ENCODE results near the gene ID1.
"Not testable (repeated sequence)": the region's sequence is repeated elsewhere in the genome, so short reads cannot be mapped to it uniquely, and the experiment has no call there.

ID1 gene

GRCh38 chr20:31594558-31595379, 10.3 kb upstream of the ID1 start:
- H3K36me3 ChIP-seq (ENCODE audit: control insufficient read depth, insufficient read depth, low read length) = no peaks in the 10 kb centered on the region
- H3K9me3 ChIP-seq (ENCODE audit: control insufficient read depth, insufficient read depth, low read length) = no peaks in the 10 kb centered on the region
- H3K9ac ChIP-seq (ENCODE audit: low read depth, low read length) = no peak overlapping the region
- H3K27me3 ChIP-seq (ENCODE audit: control insufficient read depth, insufficient read depth, low read length) = no peaks in the 10 kb centered on the region
- H3K4me3 ChIP-seq (ENCODE audit: low read depth, low read length) = no peak overlapping the region
- peaks cover 23% of the 10 kb centered on the region for H3K4me1 ChIP-seq (ENCODE audit: control insufficient read depth, insufficient read depth, low read length)

GRCh38 chr20:31595380-31595653, 9.8 kb upstream of the ID1 start:
- H3K4me3 ChIP-seq (ENCODE audit: low read depth, low read length) = no peak overlapping the region
- H3K4me1 ChIP-seq (ENCODE audit: control insufficient read depth, insufficient read depth, low read length) = peaks cover 23% of the 10 kb centered on the region
- H3K27me3 ChIP-seq (ENCODE audit: control insufficient read depth, insufficient read depth, low read length) = no peaks in the 10 kb centered on the region
- no peaks in the 10 kb centered on the region for H3K36me3 ChIP-seq (ENCODE audit: control insufficient read depth, insufficient read depth, low read length)
- no peak overlapping the region for H3K9ac ChIP-seq (ENCODE audit: low read depth, low read length)
- H3K9me3 ChIP-seq (ENCODE audit: control insufficient read depth, insufficient read depth, low read length) = no peaks in the 10 kb centered on the region

- H3K27me3 ChIP-seq (ENCODE audit: control insufficient read depth, insufficient read depth, low read length) = no peaks in the 10 kb centered on the region
- H3K4me1 ChIP-seq (ENCODE audit: control insufficient read depth, insufficient read depth, low read length) = peaks cover 23% of the 10 kb centered on the region
- peak overlapping the region; percentile 65 for H3K9ac ChIP-seq (ENCODE audit: low read depth, low read length)
- H3K36me3 ChIP-seq (ENCODE audit: control insufficient read depth, insufficient read depth, low read length) = no peaks in the 10 kb centered on the region
- H3K9me3 ChIP-seq (ENCODE audit: control insufficient read depth, insufficient read depth, low read length) = no peaks in the 10 kb centered on the region
- no peak overlapping the region for H3K4me3 ChIP-seq (ENCODE audit: low read depth, low read length)
Measured at GRCh38 chr20:31595654-31596411, 9.3 kb upstream of the ID1 start.

GRCh38 chr20:31596412-31596715, 8.7 kb upstream of the ID1 start:
- not testable (repeated sequence) for H3K4me3 ChIP-seq (ENCODE audit: low read depth, low read length); H3K36me3 ChIP-seq (ENCODE audit: control insufficient read depth, insufficient read depth, low read length); H3K27me3 ChIP-seq (ENCODE audit: control insufficient read depth, insufficient read depth, low read length); H3K9me3 ChIP-seq (ENCODE audit: control insufficient read depth, insufficient read depth, low read length)
- H3K9ac ChIP-seq (ENCODE audit: low read depth, low read length) = peak overlapping the region; percentile 65
- peaks cover 18% of the 10 kb centered on the region for H3K4me1 ChIP-seq (ENCODE audit: control insufficient read depth, insufficient read depth, low read length)

- Histone ChIP-seq H3K36me3 (ENCODE audit: control insufficient read depth, insufficient read depth, low read length) (no peaks in the 10 kb centered on the region), H3K9ac (ENCODE audit: low read depth, low read length) (no peak overlapping the region), H3K4me1 (ENCODE audit: control insufficient read depth, insufficient read depth, low read length) (peaks cover 17% of the 10 kb centered on the region), H3K9me3 (ENCODE audit: control insufficient read depth, insufficient read depth, low read length) (no peaks in the 10 kb centered on the region), H3K27me3 (ENCODE audit: control insufficient read depth, insufficient read depth, low read length) (no peaks in the 10 kb centered on the region), H3K4me3 (ENCODE audit: low read depth, low read length) (no peak overlapping the region)
Measured at GRCh38 chr20:31596831-31597480, 8.1 kb upstream of the ID1 start.

GRCh38 chr20:31597481-31597855, 7.6 kb upstream of the ID1 start:
- H3K9me3 ChIP-seq (ENCODE audit: control insufficient read depth, insufficient read depth, low read length) = no peaks in the 10 kb centered on the region
- no peak overlapping the region for H3K9ac ChIP-seq (ENCODE audit: low read depth, low read length)
- peaks cover 18% of the 10 kb centered on the region for H3K4me1 ChIP-seq (ENCODE audit: control insufficient read depth, insufficient read depth, low read length)
- no peaks in the 10 kb centered on the region for H3K27me3 ChIP-seq (ENCODE audit: control insufficient read depth, insufficient read depth, low read length)
- H3K4me3 ChIP-seq (ENCODE audit: low read depth, low read length) = no peak overlapping the region
- no peaks in the 10 kb centered on the region for H3K36me3 ChIP-seq (ENCODE audit: control insufficient read depth, insufficient read depth, low read length)

- H3K4me3 ChIP-seq (ENCODE audit: low read depth, low read length) = no peak overlapping the region
- H3K9ac ChIP-seq (ENCODE audit: low read depth, low read length) = no peak overlapping the region
- peaks cover 13% of the 10 kb centered on the region for H3K4me1 ChIP-seq (ENCODE audit: control insufficient read depth, insufficient read depth, low read length)
- H3K36me3 ChIP-seq (ENCODE audit: control insufficient read depth, insufficient read depth, low read length) = peaks cover 9% of the 10 kb centered on the region
- no peaks in the 10 kb centered on the region for H3K9me3 ChIP-seq (ENCODE audit: control insufficient read depth, insufficient read depth, low read length)
- H3K27me3 ChIP-seq (ENCODE audit: control insufficient read depth, insufficient read depth, low read length) = no peaks in the 10 kb centered on the region
Measured at GRCh38 chr20:31602431-31602778, 2.7 kb upstream of the ID1 start.

GRCh38 chr20:31602779-31603441, 2.2 kb upstream of the ID1 start:
- Histone ChIP-seq H3K4me3 (ENCODE audit: low read depth, low read length) (no peak overlapping the region), H3K27me3 (ENCODE audit: control insufficient read depth, insufficient read depth, low read length) (no peaks in the 10 kb centered on the region), H3K9me3 (ENCODE audit: control insufficient read depth, insufficient read depth, low read length) (no peaks in the 10 kb centered on the region), H3K4me1 (ENCODE audit: control insufficient read depth, insufficient read depth, low read length) (peaks cover 17% of the 10 kb centered on the region), H3K9ac (ENCODE audit: low read depth, low read length) (no peak overlapping the region), H3K36me3 (ENCODE audit: control insufficient read depth, insufficient read depth, low read length) (peaks cover 9% of the 10 kb centered on the region)

GRCh38 chr20:31603822-31604566, 1.1 kb upstream of the ID1 start:
- H3K4me3 ChIP-seq (ENCODE audit: low read depth, low read length) = peak overlapping the region; percentile 98
- H3K9me3 ChIP-seq (ENCODE audit: control insufficient read depth, insufficient read depth, low read length) = no peaks in the 10 kb centered on the region
- peaks cover 23% of the 10 kb centered on the region for H3K4me1 ChIP-seq (ENCODE audit: control insufficient read depth, insufficient read depth, low read length)
- no peaks in the 10 kb centered on the region for H3K27me3 ChIP-seq (ENCODE audit: control insufficient read depth, insufficient read depth, low read length)
- peaks cover 9% of the 10 kb centered on the region for H3K36me3 ChIP-seq (ENCODE audit: control insufficient read depth, insufficient read depth, low read length)
- peak overlapping the region; percentile 56 for H3K9ac ChIP-seq (ENCODE audit: low read depth, low read length)

GRCh38 chr20:31604567-31605030, 490 bp upstream of the ID1 start:
- Histone ChIP-seq H3K27me3 (ENCODE audit: control insufficient read depth, insufficient read depth, low read length) (no peaks in the 10 kb centered on the region), H3K9ac (ENCODE audit: low read depth, low read length) (peak overlapping the region; percentile 56), H3K36me3 (ENCODE audit: control insufficient read depth, insufficient read depth, low read length) (peaks cover 9% of the 10 kb centered on the region), H3K4me3 (ENCODE audit: low read depth, low read length) (peak overlapping the region; percentile 98), H3K9me3 (ENCODE audit: control insufficient read depth, insufficient read depth, low read length) (no peaks in the 10 kb centered on the region), H3K4me1 (ENCODE audit: control insufficient read depth, insufficient read depth, low read length) (peaks cover 23% of the 10 kb centered on the region)
